WI38 (cell line): ENCODE data around the gene MGAT4A.

Experiments
- H3K4me3 ChIP-seq: 2 replicates; pipeline ENCODE4 v1.5.1; 2011; ENCODE audit warnings: low read depth, mild to moderate bottlenecking, control low read depth, low read length
- CTCF ChIP-seq: IDR thresholded peaks from 2 replicates; pipeline ENCODE4 v1.5.1; 2012; ENCODE audit warnings: low read depth, mild to moderate bottlenecking, control low read depth, low read length

MGAT4A gene

DNA sequence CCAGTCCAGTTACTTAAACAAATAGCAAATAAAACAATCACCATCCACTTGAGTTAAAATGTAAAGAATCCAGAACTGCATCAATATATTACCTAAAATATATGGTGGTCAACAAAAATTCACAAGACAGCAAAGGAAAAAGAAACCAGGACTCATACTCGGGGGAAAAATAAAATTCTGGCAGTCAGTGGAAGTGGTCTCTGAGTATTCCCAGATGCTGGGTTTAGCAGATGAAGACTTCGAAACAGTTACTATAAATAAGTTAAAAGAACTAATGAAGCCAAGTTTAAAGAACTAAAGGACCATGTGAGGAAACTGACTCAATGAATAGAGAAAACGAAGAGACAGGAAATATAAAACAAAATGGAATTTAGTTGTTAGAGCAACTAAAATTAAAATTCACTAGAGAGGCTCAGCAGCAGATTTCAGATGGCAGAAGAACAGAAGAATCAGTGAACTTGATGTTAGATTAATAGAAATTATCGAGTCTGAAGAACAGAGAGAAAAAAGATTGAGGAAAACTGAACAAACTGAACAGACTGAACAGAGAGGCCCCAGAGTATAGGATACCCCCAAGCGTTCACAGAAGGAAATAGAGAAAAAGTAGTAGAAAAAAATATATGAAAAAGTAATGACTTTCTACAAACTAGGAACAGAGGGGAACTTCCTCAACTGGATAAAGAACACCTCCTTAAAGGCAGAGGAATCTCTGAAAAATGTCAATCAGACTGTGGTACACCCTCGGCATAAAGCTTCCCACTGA, 27.9 kb downstream of the MGAT4A start:
- no peak for TF ChIP-seq CTCF
- H3K4me3 ChIP-seq: no peak overlapping the region

GRCh38 chr2:98702127-98702802, 28.7 kb downstream of the MGAT4A start:
- no peak for TF ChIP-seq CTCF
- H3K4me3 ChIP-seq: no peak overlapping the region

- no peak for TF ChIP-seq CTCF
- no peak overlapping the region for H3K4me3 ChIP-seq
Observed at GRCh38 chr2:98701230-98701629, 29.7 kb downstream of the MGAT4A start.

GRCh38 chr2:98698896-98699295, 32.0 kb downstream of the MGAT4A start:
- no peak for TF ChIP-seq CTCF
- H3K4me3 ChIP-seq: no peak overlapping the region

DNA sequence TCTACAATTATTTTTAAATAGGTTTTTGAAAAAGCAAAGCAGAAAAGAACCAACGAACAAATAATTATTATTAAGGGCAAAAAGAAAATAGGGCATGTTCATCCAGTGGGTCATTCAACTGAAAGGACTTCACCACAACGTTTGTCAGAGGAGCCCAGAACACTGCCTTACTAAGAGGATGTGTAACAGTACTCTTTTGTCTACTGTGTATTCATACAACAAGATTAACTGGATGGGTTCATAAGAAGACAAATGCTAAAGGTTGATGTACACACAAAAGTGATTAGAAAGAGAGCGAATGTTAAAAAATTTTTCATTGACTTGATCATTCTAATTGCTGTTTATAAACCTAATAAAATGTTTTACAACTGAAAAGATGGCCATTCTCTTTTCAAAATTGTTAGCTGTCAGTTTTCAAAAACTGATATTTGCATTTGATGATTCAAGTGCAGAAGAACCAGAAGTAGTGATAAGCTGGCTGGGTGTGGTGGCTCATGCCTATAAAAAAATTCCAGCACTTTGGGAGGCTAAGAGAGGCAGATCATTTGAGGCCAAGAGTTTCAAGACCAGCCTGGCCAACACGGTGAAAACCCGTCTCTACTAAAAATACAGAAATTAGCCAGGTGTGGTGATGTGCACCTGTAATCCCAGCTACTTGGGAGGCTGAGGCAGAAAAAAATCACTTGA, 33.1 kb downstream of the MGAT4A start:
- no peak for TF ChIP-seq CTCF
- H3K4me3 ChIP-seq: no peak overlapping the region

- no peak for TF ChIP-seq CTCF
- no peak overlapping the region for H3K4me3 ChIP-seq
Observed at GRCh38 chr2:98696200-98696599, 34.7 kb downstream of the MGAT4A start.

GRCh38 chr2:98695255-98695654, 35.7 kb downstream of the MGAT4A start:
- no peak for TF ChIP-seq CTCF

More at GRCh38 chr2:98695255-98695654, 35.7 kb downstream of the MGAT4A start:
- H3K4me3 ChIP-seq: no peak overlapping the region
